Small intestine (tissue), 7 donors: ENCODE measurements around the gene OGA. TPM values are rescaled to one million over a fixed set of nuclear protein-coding genes. Genes with fewer than 3 reads are reported as not detected.
A peak's percentile ranks its signal among the peaks of the same experiment; 100 is the strongest.

Source experiments
- DNase-seq, 2 donors: peaks; one replicate each; pipeline versions ENCODE4 v3.0.0 to v3.0.0-alpha.2; 2013
- FAIRE-seq: peaks from 2 replicates; lab custom pipeline; 2012; peaks lifted over from hg19 to GRCh38; lab: Jason Lieb, UNC
- H3K27ac ChIP-seq, 3 donors: one replicate each; pipeline ENCODE4 v1.5.1; 2013; ENCODE audit warnings: low read length in 2 of 3, mild to moderate bottlenecking in 2 of 3, control low read depth in 1 of 3, inconsistent platforms in 1 of 3, low read depth in 1 of 3, moderate library complexity in 1 of 3
- H3K27me3 ChIP-seq, 3 donors: one replicate each; pipeline ENCODE4 v1.6.1; 2013; ENCODE audit warnings: low read length in 3 of 3, inconsistent platforms in 1 of 3; ENCODE audit not compliant: control insufficient read depth in 3 of 3, insufficient read depth in 3 of 3
- H3K36me3 ChIP-seq, 3 donors: one replicate each; pipeline ENCODE4 v1.6.1; 2013; ENCODE audit warnings: low read length in 3 of 3, inconsistent platforms in 1 of 3, low read depth in 1 of 3, mild to moderate bottlenecking in 1 of 3, moderate library complexity in 1 of 3; ENCODE audit not compliant: control insufficient read depth in 3 of 3, insufficient read depth in 2 of 3
- H3K4me1 ChIP-seq, 3 donors: one replicate each; pipeline ENCODE4 v1.6.1; 2013; ENCODE audit warnings: low read length in 2 of 3, inconsistent platforms in 1 of 3, low read depth in 1 of 3, mild to moderate bottlenecking in 1 of 3, moderate library complexity in 1 of 3; ENCODE audit not compliant: control insufficient read depth in 3 of 3, insufficient read depth in 2 of 3
- H3K4me3 ChIP-seq, 3 donors: one replicate each; pipeline ENCODE4 v1.5.1; 2013; ENCODE audit warnings: low read length in 3 of 3, control low read depth in 1 of 3, inconsistent platforms in 1 of 3, low read depth in 1 of 3, mild to moderate bottlenecking in 1 of 3, moderate library complexity in 1 of 3
- H3K9me3 ChIP-seq, 2 donors: one replicate each; pipeline ENCODE4 v1.6.1; 2013; ENCODE audit warnings: low read depth in 1 of 2, low read length in 1 of 2; ENCODE audit not compliant: control insufficient read depth in 2 of 2, insufficient read depth in 1 of 2
- WGBS, 3 donors: extraction: QIAGEN DNeasy Blood & Tissue Kit; methylation state at CpG; one replicate each; pipeline ENCODE4 v1.1.7; 2013; 5-methylcytosine and 5-hydroxymethylcytosine counted together
- polyA plus RNA-seq, 4 donors: library from polyadenylated mRNA; stranded (reverse) in 3 of 4; unstranded in 1 of 4; fragments of 200-250 nt in 3 of 4; fragments of 120-200 nt in 1 of 4; gene quantifications; one replicate each; pipeline versions ENCODE4 v1.2.1 to v1.2.3, GENCODE V29; 2013
- donor health status: healthy with polysubstance abuse.
- donor health status: control.
- donor health status: control.
- donor health status: Bipolar disorder and iron deficiency.
- donor health status: healthy.

The OGA gene
- polyA plus RNA-seq, 4 donors, result 26.5 to 116 (median 31.3) TPM

GRCh38 chr10:101778781-101779543, 39.3 kb downstream of the OGA start:
- DNase-seq (peak; percentile 80 to 85), FAIRE-seq (no peak)
- peaks cover 7 to 62% (median 34%) of the 10 kb centered on the region in 3 donors for H3K27me3 ChIP-seq
- peak overlapping the region in 2 of 3 donors; percentile 23 to 39 for H3K4me3 ChIP-seq
- H3K27ac ChIP-seq, result no peak overlapping the region
- peaks cover 2 to 40% (median 8%) of the 10 kb centered on the region in 3 donors for H3K4me1 ChIP-seq
- H3K36me3 ChIP-seq, result no peaks in the 10 kb centered on the region
- H3K9me3 ChIP-seq, result no peaks in the 10 kb centered on the region
- WGBS, 3 donors, result 2 to 5% (median 5%) methylated on average over 58 of the region's 58 CpGs

- no peak overlapping the region for H3K4me3 ChIP-seq
- WGBS, 3 donors, result 9 to 44% (median 31%) methylated on average over 12 of the region's 12 CpGs
- no peak for FAIRE-seq
These were observed 40.0 kb downstream of the OGA start for GRCh38 chr10:101778151-101778780.

GRCh38 chr10:101777619-101778145, 40.6 kb downstream of the OGA start:
- FAIRE-seq, result no peak

More at GRCh38 chr10:101778151-101778780, 40.0 kb downstream of the OGA start:
- Histone ChIP-seq H3K27ac (no peak overlapping the region), H3K4me1 (peaks cover 2 to 40% (median 4%) of the 10 kb centered on the region in 3 donors), H3K27me3 (peaks cover 7 to 69% (median 38%) of the 10 kb centered on the region in 3 donors), H3K36me3 (no peaks in the 10 kb centered on the region), H3K9me3 (no peaks in the 10 kb centered on the region)
- DNase-seq, result no peak

DNA sequence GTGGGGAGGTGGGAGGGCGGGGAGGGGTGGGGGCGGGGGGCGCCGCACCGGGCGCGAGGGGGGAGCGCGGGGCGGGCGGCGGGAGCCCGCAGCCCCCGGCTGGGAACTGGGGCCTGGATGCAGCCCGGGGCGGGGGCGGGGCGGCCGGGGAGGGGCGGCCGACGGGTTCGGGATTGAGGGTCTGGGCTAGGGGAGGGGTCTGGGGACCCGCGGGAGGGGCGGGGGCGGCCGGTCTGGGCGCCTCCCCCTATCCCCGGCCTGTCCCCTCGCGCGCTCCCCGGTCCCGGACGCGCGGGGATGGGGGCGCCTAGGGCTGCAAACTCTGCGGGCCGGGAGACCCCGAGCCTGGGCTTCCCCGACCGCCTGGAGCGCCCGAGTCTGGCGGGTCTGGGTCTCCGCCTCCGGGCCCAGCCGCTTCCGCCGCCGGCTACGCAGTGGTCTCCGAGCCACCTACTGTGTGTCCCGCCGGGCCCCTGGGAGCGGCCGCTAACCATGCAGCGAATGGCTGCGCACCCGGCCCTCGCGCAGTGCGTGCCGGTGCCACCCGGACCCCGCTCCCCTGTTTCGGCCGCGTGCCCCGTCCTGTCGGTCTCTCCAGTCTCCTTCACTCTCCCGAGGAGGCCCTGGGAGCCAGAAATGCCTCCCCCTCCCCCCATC, 42.0 kb downstream of the OGA start:
- Histone ChIP-seq H3K4me1 (peaks cover 2 to 30% (median 4%) of the 10 kb centered on the region in 3 donors), H3K36me3 (no peaks in the 10 kb centered on the region), H3K27me3 (peaks cover 10 to 89% (median 55%) of the 10 kb centered on the region in 3 donors), H3K27ac (no peak overlapping the region), H3K4me3 (peak overlapping the region in 1 of 3 donors; percentile 29), H3K9me3 (no peaks in the 10 kb centered on the region)
- 6 to 25% (median 13%) methylated on average over 35 to 71 of the region's 74 CpGs for WGBS, 3 donors
- FAIRE-seq (no peak), DNase-seq (no peak)

More at GRCh38 chr10:101777619-101778145, 40.6 kb downstream of the OGA start:
- peaks cover 2 to 38% (median 4%) of the 10 kb centered on the region in 3 donors for H3K4me1 ChIP-seq
- DNase-seq, result peak; percentile 37 to 48
- H3K27ac ChIP-seq, result no peak overlapping the region
- no peaks in the 10 kb centered on the region for H3K9me3 ChIP-seq
- WGBS, 3 donors, result 33 to 79% (median 51%) methylated on average over 3 of the region's 3 CpGs
- no peak overlapping the region for H3K4me3 ChIP-seq
- H3K36me3 ChIP-seq, result no peaks in the 10 kb centered on the region
- peaks cover 9 to 75% (median 43%) of the 10 kb centered on the region in 3 donors for H3K27me3 ChIP-seq

GRCh38 chr10:101775273-101776160, 42.7 kb downstream of the OGA start, which contains the start of gene FGF8:
Gene FGF8 (minus strand): TSS chr10:101776114. CDS start chr10:101775900, 214 bp downstream.
- peaks cover 2 to 25% (median 4%) of the 10 kb centered on the region in 3 donors for H3K4me1 ChIP-seq
- H3K27ac ChIP-seq, result no peak within 1 kb of the TSS
- H3K36me3 ChIP-seq, result no peaks in the 10 kb centered on the region
- DNase-seq (peak in 1 of 2 donors; percentile 38), FAIRE-seq (no peak)
- WGBS, 3 donors, result 2 to 7% (median 5%) methylated on average over 23 to 98 of the region's 98 CpGs
- no peaks in the 10 kb centered on the region for H3K9me3 ChIP-seq
- peaks cover 10 to 93% (median 59%) of the 10 kb centered on the region in 3 donors for H3K27me3 ChIP-seq
- H3K4me3 ChIP-seq, result peak within 1 kb of the TSS in 1 of 3 donors; percentile 29

DNA sequence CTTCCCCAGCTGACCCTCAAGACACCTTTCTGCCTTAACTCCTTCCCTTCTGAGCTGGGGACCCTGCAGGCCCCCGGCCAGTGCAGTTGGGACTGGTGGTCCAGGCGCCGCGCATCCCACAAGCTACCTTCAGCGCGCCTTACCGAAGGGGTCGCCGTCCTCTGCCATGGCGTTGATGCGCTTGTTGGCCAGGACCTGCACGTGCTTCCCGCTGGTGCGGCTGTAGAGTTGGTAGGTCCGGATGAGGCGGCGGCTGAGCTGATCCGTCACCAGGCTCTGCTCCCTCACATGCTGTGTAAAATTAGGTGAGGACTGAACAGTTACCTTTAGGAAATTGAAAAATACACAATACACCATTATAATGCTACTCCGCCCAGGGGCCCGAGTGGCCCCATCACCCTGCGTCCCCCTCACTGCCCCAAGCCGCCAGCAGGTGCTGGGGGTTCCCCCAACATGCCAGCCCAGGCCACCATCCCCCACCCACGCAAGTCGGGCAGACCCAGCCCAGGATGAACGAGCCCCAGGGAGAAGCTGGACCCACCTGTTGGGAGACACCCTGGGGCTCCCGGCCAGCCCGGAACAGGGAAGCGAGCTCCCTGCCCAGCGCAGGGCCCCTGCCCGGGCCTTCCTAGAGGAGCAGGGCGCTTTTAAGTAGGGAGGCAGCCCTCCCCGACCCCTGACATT, 43.5 kb downstream of the OGA start:
- FAIRE-seq, result no peak
- no peak overlapping the region for H3K27ac ChIP-seq
- no peak overlapping the region for H3K4me3 ChIP-seq
- DNase-seq, result no peak
- H3K9me3 ChIP-seq, result no peaks in the 10 kb centered on the region
- 7 to 10% (median 9%) methylated on average over 32 of the region's 32 CpGs for WGBS, 3 donors
- peaks cover 0 to 19% (median 4%) of the 10 kb centered on the region in 3 donors for H3K4me1 ChIP-seq
- peaks cover 10 to 93% (median 60%) of the 10 kb centered on the region in 3 donors for H3K27me3 ChIP-seq
- no peaks in the 10 kb centered on the region for H3K36me3 ChIP-seq

GRCh38 chr10:101773923-101774588, 44.2 kb downstream of the OGA start:
- Histone ChIP-seq H3K36me3 (no peaks in the 10 kb centered on the region), H3K9me3 (no peaks in the 10 kb centered on the region), H3K4me3 (no peak overlapping the region), H3K4me1 (peaks cover 0 to 12% (median 0%) of the 10 kb centered on the region in 3 donors), H3K27me3 (peaks cover 10 to 92% (median 64%) of the 10 kb centered on the region in 3 donors), H3K27ac (no peak overlapping the region)
- no peak for FAIRE-seq
- no peak for DNase-seq
- 11 to 14% (median 13%) methylated on average over 13 of the region's 13 CpGs for WGBS, 3 donors
